Mammary epithelial cell (primary cell): Measurements from ENCODE around the gene SYNGR4.

Experiments used
- CTCF ChIP-seq, 2 donors: IDR thresholded peaks in 1 of 2; conservative IDR thresholded peaks in 1 of 2; 2 replicates each; pipeline ENCODE4 v1.5.1; 2011 to 2012; ENCODE audit warnings: inconsistent platforms in 2 of 2, low read length in 2 of 2, mild to moderate bottlenecking in 2 of 2, control low read depth in 1 of 2, low read depth in 1 of 2; ENCODE audit not compliant: insufficient read depth in 1 of 2; ENCODE audit errors: extremely low read depth in 1 of 2
- EZH2 ChIP-seq: IDR thresholded peaks from 2 replicates; pipeline ENCODE4 v1.6.1; 2012; ENCODE audit warnings: low read length, inconsistent platforms, borderline replicate concordance

- TF ChIP-seq CTCF (conservative IDR thresholded peaks at IDR 0.05 in 1 of 2, IDR thresholded peaks at IDR 0.05 in 1 of 2; ENCODE audit: extremely low read depth in 1 of 2, insufficient read depth in 1 of 2, low read depth in 1 of 2, low read length in 2 of 2), result no peak
- no peak for TF ChIP-seq EZH2
These were observed 25.9 kb upstream of the SYNGR4 start for GRCh38 chr19:48338253-48338755.
